GM18909 (cell line): ENCODE results near the gene TNFAIP8L1.
A peak's percentile ranks its signal among the peaks of the same experiment; 100 is the strongest.
"Not testable (repeated sequence)": the region's sequence is repeated elsewhere in the genome, so short reads cannot be mapped to it uniquely, and the experiment has no call there.

ENCODE experiments used
- ATAC-seq: cut with Tn5 transposase; IDR thresholded peaks from one replicate; pipeline ENCODE4 v1.9.1; 2021; ENCODE audit warnings: mild to moderate bottlenecking; ENCODE audit not compliant: unreplicated experiment, poor library complexity

TNFAIP8L1 gene

DNA sequence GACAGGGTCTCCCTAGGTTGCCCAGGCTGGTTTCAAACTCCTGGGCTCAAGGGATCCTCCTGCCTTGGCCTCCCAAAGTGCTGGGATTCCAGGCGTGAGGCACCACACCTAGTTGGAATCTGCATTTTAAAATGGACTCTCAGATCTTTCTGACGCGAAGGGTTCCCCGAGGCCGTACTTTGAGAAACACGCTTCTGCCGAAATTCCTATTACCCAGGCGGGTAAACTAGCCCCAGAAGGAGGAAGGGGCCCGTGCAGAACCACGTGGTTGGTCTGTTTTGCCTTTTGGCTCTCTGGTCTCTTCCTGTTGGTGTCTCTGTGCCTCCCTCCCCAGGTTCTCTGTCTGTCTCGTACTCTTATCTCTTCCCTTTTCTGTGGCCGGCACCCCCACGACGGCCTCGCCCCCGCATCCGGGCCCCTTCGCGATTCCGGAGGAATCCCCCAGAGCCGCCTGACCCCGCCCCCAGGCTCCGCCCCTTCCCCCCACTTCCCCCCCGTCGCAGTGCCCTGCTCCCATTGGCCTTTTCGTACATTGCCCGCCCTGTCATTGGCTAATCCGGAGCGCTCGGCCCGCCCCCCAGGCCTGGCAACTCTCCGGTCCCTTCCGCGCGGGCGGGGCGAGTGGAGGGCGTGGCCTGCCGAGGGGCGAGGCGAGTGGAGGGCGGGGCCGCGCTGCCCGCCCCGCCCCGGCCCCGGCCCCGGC, at the start of gene TNFAIP8L1:
TSS of gene TNFAIP8L1 (plus strand) at position 689 of the 703 bp plus-strand sequence. CDS start 12,354 bp downstream, outside the sequence.
- ATAC-seq, result peak; percentile 83

DNA sequence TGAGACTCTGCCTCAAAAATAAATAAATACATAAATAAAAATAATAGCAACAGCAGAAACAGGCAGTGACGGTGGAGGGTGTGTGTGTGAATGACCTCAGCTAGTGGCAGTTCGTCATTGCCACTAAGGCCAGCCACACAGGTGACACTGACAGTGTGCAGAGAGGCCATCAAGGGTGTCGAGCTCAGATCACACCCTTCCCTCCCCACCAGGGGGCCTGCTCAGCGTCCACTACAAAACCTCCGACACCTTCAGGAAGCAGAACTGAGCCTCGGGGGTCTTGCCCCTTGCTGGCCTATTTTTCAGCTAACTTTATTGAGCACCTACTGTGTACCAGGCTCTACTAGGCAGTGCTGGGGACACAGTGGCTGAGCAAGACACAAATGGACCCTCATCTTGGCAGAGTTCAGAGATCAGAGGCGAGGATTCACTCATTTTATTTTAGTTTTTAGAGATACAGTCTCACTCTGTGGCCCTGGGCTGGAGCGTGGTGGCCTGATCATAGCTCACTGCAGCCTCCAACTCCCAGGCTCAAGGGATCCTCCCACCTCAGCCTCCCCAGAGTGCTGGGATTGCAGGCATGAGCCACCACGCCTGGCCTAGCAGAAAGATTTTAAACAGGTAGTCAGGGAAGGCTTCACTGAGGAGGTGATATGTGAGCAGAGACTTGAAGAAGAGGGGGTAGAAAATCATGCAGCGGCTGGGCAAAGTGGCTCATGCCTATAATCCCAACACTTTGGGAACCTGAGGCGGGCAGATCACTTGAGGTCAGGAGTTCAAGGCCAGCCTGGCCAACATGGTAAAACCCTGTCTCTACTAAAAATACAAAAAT, 49.5 kb upstream of the TNFAIP8L1 start:
- ATAC-seq, result no peak

DNA sequence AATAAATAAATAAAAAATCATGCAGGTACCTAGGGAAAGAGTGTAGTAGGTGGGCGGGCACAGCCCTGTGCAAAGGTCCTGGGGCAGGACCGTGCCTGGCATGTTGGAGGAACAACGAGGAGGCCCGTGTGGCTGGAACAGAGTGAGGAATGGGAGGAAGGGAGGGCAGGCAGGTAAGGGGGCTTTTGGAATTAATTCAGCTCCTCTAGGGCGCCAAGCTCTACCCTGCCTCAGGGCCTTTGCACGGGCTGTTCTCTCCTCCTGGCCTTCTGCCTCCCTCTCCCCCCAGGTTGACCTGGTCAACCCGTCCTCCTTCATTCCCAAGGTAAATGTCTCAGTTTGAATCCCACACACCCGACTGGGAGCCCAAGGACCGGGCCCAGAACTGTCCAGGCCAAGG, 48.8 kb upstream of the TNFAIP8L1 start:
- no peak for ATAC-seq

DNA sequence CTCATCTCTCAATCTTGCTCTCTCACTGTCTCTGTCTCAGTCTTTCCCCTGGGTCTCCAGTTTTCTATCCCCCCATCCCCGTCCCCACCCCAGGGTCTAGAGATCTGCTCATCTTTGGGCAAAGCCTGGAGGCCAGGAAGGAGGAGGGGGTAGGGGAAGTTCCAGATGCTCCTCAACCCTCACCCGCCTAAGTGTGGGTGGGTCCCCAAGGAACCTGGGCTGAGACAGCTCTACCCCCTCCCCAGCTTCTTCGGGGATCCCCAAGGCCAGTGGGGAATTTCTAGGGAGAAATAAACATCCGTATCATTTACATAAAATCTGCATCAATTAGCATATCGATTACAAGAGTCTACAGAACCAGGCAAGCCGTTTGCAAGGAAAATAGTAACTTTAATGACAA, 48.0 kb upstream of the TNFAIP8L1 start:
- ATAC-seq, result no peak

DNA sequence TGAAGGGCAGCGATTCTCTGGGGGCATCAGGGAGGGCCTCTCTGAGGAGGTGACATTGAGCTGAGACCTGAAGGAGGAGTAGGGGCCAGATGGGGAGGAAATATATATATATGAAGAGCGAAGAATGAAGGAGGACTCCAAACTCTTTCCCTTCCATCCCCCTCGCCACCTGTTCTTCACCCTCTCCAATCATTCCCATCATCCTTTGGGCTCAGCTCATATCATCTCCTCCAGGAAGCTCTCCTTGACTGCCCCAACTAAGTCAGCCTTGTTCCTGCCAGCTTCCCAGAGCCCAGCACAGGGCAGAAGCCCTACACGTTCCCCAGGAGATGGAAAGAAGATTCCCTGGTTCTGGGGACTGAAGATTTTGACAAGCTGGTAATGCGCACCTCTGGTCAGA, 46.9 kb upstream of the TNFAIP8L1 start:
- ATAC-seq, result no peak

DNA sequence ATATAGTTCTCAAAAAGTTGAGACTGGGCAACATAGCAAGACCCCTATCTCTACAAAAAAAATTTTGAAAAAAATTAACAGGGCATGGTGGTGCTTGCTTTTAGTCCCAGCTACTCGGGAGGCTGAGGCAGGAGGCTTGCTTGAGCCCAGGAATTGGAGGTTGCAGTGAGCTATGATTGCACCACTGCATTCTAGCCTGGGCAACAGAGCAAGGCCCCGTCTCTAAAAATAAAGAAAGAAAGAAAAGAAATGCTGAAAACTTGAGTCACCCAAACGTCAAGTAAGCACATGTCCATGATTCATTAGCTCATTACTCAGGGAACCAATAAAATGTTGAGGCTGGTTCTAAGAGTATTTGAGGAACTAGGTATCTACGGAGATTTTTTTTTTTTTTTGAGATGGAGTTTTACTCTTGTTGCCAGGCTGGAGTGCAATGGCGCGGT, 45.9 kb upstream of the TNFAIP8L1 start:
- ATAC-seq, result no peak

DNA sequence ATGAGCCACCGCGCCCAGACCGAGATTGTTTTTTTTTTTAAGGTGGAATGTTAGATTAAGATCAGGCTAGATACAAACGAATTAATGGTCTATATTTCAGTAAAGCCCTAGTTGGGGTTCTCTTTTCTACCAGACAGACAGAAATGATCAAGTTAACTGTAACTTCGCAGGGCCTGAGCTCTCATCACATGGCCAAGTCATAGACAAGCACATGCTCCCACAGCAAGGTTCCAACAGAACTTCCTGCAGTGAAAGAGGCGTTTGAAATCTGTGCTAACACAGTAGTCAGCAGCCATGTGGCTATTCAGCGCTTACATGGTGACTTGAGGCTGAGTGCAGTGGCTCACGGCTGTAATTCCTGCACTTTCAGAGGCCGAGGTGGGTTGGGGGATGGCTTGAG, 45.1 kb upstream of the TNFAIP8L1 start:
- no peak for ATAC-seq

DNA sequence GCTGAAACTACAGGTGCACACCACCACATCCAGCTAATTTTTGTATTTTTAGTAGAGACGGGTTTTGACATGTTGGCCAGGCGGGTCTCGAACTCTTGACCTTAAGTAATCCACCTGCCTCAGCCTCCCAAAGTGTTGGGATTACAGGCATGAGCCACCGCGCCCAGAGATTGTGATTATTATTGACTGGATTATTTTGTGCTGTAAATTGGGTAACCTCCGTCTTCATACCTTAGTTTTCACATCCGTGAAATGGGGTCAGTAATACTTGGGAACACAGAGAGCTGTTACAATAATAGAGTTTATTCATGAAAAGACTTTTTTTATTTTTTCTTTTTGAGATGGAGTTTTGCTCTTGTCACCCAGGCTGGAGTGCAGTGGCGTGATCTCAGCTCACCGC, 44.2 kb upstream of the TNFAIP8L1 start:
- ATAC-seq, result not testable (repeated sequence)

DNA sequence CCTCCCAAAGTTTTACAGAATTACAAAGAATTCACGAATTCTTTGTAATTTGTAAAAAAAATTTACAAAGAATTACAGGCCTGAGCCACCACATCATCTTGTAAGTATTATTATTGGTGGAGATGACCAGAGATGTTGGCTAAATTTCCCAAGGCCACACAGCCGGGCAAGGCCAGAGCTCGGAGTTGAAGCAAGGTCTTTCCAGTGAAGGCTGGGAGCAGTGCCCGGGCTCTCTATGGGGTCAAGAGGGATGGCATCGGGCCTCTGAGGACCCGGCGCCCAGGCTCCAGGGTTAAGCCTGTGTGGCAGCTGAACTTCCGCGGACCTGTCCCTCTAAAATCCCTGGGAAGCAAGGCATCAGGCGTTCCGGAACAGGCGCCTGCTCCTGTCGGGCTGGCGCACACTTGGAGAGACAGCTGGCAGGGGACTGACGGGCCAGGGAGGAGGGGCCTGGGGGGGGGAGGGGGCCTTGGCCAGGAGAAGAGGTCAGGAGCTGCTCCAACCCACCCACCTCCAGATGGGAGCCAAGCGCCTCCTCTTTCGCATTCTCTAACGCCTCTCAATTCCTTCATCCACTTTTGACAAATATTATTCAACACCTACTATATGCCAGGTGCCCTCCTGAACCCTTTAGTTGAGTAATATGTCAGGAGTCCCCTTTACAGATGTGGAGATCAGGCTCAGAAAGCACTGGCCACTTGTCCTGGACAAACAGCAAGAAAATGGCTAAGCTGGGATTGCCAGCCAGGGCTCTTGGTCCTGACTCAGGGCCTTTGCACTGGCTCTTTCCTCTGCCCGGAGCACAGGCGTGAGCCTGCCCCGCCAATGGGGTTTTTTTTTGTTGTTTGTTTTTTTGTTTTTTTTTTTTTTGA, 43.0 kb upstream of the TNFAIP8L1 start:
- no peak for ATAC-seq

DNA sequence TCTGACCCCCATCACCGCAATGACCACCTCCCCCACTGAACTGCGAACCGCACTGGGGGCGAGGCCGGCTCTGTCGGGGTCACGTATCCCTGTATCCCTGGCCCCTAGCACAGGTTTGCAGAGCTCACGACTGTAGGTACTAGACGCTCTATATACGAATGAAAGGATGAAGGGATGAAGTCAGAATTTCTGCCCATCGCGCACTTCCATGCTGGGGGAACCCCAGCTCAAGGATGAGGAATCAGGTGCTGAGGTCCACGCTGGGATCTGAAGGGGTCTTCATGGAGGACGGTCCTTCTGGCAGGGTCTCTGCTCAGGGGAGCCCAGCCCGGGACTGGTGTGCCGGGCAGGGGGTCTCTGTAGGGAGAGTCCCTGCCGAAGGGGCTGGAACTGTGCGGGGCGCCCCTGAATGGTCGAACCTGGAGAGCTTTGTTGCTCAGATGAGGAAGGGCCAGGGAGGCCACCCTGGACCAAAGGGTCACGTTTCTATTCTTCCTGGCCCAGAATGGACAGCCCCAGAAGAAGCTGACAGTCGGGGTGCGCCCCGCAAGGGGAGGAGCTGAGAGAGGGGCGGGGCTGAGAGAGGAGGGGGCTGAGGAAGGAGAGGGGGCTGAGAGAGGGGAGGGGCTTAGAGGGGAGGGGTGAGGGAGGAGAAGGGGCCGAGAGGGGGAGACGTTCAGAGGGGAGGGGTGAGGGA, 41.9 kb upstream of the TNFAIP8L1 start:
- no peak for ATAC-seq

DNA sequence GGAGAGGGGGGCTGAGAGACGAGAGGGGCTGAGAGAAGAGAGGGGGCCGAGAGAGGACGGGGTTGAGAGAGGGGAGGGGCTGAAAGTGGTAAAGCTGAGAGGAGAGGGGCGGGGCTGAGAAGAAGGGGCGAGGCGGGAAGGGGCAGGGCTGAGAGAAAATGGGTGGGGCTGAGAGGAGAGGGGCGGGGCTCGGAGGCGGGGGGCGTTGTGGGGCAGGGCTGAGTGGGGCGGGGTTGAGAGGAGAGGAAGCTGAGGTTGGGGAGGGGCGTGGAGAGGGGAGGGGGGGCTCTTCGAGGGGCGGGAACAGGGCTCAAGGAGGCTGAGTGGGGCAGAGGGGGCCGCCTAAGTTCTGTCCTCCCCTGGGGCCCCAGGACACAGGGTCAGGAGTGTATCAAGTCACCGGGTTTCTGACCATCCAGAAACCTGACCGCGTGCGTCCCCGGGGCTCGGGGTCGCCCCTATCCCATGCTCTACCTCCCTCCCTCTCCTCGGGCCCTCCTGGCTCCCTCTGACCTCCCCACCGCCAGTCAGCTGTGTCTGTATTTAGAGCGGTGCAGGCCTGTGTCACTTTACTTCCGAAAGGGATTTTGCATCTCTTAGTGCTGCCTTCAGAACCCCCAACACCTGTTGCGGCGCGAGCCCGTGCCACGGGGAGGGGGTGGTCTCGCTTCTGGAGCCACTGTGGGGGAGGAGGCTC, 41.2 kb upstream of the TNFAIP8L1 start:
- no peak for ATAC-seq

DNA sequence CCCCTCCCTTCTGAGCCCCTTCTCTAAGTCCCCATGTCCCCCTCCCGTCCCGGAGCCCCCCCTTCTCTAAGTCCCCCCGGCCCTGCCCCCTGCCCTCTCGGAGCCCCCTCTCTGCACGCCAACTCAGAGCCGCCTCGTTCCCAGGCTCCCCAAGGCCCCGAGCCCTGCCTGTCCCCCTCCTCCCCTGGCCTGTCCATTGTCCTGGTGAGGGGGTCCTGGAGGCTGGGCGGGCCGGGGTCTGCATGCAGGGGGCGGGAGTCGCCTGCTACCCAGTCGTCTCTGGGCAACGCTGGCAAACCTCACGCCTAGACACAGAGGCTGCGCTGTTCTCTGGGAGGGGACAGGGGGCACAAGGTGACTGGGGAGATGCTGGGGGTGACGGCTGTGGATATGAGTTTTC, 40.6 kb upstream of the TNFAIP8L1 start:
- ATAC-seq, result no peak

DNA sequence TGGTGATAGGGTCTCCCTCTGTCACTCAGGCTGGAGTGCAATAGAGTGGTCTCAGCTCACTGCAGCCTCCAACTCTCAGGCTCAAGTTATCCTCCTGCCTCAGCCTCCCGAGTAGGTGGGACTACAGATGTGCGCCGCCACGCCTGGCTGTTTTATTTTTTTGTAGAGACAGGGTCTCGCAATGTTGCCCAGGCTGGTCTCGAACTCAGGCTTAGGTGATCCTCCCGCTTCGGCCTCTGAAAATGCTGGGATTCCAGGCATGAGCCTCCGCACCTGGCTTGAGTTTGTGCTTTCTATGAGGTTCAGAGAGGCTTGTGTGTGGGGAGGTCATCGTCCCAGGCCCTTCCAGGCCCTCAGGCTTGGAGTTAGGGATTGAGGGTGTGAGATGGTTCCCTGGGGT, 39.2 kb upstream of the TNFAIP8L1 start:
- no peak for ATAC-seq

DNA sequence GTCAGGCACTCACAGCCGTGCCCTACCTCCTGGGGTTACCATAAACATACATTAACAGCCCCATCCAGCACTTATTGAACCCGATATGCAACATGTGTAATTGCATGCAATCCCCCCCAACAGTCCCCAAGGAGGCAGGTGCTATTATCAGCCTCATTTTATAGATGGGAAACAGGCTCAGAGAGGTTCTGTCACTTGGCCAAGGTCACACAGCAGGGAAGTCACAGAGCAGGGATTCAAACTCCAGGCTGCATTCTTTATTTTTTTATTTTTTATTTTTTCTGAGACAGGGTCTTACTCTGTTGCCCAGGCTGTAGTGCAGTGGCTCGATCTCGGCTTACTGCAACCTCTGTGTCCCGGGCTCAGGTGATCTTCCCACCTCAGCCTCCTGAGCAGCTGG, 38.4 kb upstream of the TNFAIP8L1 start:
- no peak for ATAC-seq

DNA sequence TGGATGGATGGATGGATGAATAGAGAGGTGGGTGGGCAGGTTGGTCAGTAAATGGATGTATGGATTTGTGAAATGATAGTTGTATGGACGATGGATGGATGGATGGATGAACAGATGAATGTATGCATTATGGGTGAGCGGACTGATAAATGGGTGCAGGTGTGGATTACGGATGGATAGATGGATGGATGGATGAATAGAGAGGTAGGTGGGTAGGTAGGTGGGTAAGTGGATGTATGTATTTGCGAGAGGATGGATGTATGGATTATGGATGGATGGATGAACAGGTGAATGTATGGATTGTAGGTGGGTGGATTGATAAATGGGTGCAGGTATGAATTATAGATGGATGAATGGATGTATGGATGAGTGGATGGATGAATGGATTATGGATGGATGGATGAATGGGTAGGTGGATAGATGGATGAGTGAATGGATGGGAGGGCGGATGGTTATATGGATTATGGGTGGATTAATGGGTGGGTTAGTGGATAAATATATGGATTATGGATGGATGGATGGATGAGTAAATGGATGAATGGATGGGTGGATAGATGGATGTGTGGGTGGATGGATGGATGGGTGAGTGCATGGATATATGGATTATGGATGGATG, 37.0 kb upstream of the TNFAIP8L1 start:
- ATAC-seq, result no peak

DNA sequence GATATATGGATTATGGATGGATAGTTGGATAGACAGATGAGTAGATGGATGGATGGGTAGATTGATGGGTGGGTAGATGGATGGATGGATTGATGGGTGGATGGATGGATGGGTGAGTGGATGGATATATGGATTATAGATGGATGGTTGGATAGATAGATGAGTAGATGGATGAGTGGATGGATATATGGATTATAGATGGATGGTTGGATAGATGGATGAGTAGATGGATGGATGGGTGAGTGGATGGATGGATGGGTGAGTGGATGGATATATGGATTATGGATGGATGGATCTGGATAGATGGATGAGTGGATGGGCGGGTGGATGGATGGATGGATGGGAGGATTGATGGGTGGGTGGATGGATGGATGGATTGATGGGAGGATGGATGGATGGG, 36.4 kb upstream of the TNFAIP8L1 start:
- no peak for ATAC-seq

DNA sequence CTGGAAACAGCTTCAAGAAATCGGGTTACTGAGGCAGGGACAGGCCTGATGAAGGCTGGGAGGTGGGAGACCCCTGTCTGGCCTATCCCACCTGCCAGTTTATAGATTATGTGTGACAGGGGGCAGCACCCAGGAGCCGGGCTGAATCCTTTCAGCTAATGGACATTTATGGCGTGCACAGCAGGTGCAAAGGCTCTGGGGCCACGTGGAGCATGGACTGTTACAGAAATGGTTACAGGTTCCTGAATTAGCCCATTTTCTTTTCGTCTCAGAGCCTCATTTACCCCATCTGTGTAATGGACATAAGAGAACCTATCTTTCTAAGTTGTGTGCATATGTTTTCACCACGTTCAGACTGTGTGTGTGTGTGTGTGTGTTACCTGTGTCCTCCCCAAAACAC, 34.4 kb upstream of the TNFAIP8L1 start:
- no peak for ATAC-seq

DNA sequence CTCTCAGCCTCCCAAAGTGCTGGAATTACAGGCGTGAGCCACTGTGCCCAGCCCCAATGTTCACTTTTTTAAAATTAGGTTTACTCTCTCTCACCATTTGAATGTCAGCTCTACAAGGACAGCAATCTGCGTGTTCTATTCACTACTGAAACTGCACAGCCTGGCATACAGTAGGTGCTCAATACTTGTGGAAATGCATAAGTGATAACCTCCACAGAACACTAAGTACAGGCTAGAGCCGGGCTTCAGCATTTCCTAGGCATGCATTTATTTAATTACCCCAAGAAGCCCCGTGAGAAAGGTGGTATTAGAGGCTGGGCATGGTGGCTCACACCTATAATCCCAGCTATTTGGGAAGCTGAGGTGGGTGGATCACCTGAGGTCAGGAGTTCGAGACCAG, 33.1 kb upstream of the TNFAIP8L1 start:
- ATAC-seq, result no peak
